C4-2B (cell line): ENCODE measurements around the gene CNFN.

Experiments used
- ZFX ChIP-seq: fragments of 450-650 bp; IDR thresholded peaks from 2 replicates; pipeline ENCODE4 v1.6.1; 2017
- TF ChIP-seq, protein P1 (sequence below): fragments of 450-650 bp; conservative IDR thresholded peaks from 2 replicates; pipeline ENCODE4 v1.5.1; 2017; ENCODE audit warnings: mild to moderate bottlenecking

DNA sequence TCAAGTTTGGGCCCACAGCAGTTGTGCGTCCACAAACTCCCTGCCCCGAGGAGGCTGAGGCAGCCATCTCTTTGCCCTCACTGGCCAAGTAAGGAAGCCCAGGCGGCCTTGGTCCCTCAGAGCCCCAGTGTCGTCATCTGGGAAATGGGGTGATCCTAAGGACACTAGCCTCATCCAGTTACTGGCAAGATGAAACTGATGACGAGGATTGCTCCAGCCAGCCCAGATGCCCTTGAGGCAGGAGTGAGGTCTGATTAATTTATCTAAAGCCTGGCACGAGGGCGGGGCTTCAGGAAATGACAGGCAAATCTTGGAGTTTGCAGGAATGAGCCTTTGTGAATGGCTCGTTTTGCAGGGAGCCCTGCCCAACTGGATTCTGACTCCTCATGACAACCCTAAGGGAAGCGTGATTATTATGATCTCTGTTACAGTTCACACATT, 31.5 kb upstream of the CNFN start:
- TF ChIP-seq, protein P1, sequence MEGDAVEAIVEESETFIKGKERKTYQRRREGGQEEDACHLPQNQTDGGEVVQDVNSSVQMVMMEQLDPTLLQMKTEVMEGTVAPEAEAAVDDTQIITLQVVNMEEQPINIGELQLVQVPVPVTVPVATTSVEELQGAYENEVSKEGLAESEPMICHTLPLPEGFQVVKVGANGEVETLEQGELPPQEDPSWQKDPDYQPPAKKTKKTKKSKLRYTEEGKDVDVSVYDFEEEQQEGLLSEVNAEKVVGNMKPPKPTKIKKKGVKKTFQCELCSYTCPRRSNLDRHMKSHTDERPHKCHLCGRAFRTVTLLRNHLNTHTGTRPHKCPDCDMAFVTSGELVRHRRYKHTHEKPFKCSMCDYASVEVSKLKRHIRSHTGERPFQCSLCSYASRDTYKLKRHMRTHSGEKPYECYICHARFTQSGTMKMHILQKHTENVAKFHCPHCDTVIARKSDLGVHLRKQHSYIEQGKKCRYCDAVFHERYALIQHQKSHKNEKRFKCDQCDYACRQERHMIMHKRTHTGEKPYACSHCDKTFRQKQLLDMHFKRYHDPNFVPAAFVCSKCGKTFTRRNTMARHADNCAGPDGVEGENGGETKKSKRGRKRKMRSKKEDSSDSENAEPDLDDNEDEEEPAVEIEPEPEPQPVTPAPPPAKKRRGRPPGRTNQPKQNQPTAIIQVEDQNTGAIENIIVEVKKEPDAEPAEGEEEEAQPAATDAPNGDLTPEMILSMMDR = no peak
- no peak for TF ChIP-seq ZFX
